SU-DHL-6 (cell line): ENCODE data around the gene ZGPAT.

Experiments
- CTCF ChIP-seq: fragments of 200-600 bp; sonication (generic); IDR thresholded peaks from one replicate; pipeline ENCODE4 v1.5.1; 2017; ENCODE audit warnings: antibody characterized with exemption, mild to moderate bottlenecking, low read length, moderate library complexity; ENCODE audit not compliant: insufficient read depth, poor library complexity, severe bottlenecking
- EZH2phosphoT487 ChIP-seq: fragments of 200-600 bp; sonication (generic), shearing (Covaris generic); conservative IDR thresholded peaks from 2 replicates; pipeline ENCODE4 v1.6.1; 2018; ENCODE audit warnings: mild to moderate bottlenecking, antibody characterized with exemption, low read length, moderate library complexity, mixed read lengths

GRCh38 chr20:63766695-63767426 lies 59.0 kb downstream of the ZGPAT start:
- TF ChIP-seq CTCF = no peak
- TF ChIP-seq EZH2phosphoT487 = no peak
